HG03108 (cell line): Measurements from ENCODE around the gene PPIF.
A peak's percentile ranks its signal among the peaks of the same experiment; 100 is the strongest.

Experiments used
- ATAC-seq: cut with Tn5 transposase; IDR thresholded peaks from one replicate; pipeline ENCODE4 v1.9.1; 2021; ENCODE audit warnings: moderate library complexity; ENCODE audit not compliant: unreplicated experiment

Gene PPIF

GRCh38 chr10:79347226-79347893 is at the start of gene PPIF:
TSS of gene PPIF (plus strand) at chr10:79347469. CDS start at chr10:79347549, 80 bp downstream.
- peak; percentile 84 for ATAC-seq

- no peak for ATAC-seq
Measured at GRCh38 chr10:79298403-79299244, 48.6 kb upstream of the PPIF start.

- ATAC-seq, result no peak
Measured at GRCh38 chr10:79299397-79300241, 47.6 kb upstream of the PPIF start.

- ATAC-seq, result no peak
Measured at GRCh38 chr10:79300711-79301110, 46.6 kb upstream of the PPIF start.

DNA sequence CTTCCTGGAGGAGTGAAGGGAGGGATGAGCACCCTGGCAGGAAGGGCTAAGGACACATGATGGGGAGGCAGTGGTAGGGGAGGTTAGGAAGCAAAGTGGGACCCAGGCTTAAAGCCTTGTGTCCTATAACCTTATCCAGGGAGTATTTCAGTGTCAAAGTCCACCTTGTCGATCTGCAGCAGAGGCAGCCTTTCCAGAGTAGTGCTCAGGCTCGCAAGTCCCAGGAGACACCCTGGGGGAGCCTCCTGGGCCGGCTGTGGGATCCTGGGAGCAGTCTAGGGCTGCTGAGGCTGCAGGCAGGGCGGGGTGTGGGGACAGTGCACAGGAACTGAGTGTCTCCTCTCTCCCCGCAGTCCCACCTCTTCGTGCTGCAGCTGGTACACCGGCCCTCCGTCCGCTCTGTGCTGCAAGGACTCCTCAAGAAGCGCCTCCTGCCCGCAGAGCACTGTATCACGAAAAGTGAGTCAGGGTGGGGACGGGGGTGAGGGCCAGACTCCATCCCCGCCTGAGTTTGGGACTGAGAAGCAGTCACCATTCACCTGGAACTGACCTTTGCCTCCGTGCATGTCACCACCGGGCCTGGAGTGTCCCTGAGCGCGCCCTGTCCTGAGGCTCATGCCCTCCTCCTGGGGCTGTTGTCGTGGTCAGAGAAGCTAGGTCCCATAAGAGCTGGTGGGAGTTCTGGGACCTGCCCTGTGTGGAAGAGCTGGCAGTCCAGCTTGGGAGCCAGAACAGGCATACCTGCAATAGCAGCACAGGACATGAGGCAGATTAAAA is 45.3 kb upstream of the PPIF start:
- no peak for ATAC-seq

GRCh38 chr10:79303631-79304478 is 43.4 kb upstream of the PPIF start:
- no peak for ATAC-seq

DNA sequence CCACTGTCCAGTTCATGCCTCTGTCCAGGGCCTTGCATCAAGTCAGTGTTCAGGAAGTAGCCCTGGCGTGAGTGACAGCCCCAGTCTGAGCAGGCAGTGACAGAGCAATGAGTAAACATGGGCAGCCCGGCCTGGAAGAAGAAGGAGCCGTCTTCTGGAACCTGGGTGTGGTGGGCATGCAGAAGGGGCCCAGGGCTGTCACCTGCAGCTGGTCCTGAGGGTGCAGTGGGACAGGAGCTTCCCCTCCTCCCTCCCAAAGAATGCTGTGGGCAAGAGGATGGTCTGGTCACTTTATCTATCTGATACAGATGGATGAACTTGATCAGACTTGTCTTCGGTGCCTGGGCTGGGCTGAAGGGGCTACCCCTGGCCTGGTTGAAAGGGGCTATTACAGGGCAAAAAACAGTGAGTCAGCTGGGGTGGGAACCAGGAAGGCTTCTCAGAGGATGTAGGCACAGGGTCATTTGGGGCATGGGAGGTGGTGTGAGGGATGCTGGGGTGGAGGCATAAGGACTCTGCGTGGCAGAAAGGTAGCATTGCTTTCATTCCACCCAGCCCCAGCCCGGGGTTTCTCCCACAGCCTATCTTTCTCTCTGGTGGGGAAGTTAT is 42.7 kb upstream of the PPIF start:
- no peak for ATAC-seq

DNA sequence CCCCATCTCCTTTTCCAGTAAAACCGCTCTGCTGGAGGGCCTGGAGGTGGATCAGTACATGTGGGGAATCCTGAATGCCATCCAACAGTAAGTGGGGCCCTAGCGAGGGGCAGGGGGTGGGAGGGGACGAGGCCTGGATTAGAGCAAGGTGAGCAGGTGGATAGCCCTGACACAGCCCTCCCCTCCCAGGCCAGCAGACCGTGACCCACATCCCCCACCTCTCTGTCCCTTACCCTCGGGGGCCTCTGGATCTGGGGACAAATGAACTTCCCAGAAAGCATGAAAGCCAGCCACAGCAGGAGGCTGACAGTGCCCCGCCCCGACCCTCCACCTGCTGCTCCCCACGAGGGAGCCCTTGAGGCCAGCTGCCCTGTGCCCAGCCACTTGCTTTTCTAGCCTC is 41.8 kb upstream of the PPIF start:
- no peak for ATAC-seq

DNA sequence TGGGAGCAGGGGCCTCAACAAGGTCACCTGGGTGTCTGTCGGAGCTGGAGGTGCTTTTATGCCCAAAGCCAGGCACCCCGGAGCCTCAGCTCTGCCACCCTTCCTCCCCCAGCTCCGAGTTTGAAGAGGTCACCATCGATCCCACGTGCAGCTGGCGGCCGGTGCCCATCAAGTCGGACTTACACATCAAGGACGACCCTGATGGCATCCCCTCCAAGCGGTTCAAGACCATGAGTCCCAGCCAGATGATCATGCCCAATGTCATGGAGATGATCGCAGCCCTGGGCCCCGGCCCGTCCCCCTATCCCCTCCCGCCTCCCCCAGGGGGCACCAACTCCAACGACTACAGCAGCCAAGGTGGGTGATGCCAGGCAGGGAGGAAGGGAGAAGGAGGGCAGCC is 41.3 kb upstream of the PPIF start:
- ATAC-seq, result no peak

- no peak for ATAC-seq
Measured at GRCh38 chr10:79306644-79307220, 40.5 kb upstream of the PPIF start.

DNA sequence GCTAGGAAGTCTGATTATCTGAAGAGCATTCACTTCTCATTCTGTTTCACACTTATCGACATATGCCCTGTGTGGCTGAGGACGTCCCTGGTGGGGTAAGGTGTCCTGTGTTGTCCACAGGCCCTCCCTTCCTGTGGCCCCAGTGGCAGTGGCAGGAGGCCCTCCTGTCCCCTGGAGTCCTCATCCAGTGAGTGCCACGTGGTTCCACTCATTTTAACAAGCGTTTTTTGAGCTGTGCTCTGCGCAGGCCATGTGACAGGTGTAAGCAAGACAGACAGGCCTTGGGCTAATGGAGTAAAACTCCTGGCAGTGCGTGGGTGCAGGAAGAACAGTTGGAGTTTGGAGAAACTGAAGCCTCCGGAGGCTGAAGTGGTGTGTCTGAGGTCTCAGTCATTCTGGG is 39.3 kb upstream of the PPIF start:
- no peak for ATAC-seq

DNA sequence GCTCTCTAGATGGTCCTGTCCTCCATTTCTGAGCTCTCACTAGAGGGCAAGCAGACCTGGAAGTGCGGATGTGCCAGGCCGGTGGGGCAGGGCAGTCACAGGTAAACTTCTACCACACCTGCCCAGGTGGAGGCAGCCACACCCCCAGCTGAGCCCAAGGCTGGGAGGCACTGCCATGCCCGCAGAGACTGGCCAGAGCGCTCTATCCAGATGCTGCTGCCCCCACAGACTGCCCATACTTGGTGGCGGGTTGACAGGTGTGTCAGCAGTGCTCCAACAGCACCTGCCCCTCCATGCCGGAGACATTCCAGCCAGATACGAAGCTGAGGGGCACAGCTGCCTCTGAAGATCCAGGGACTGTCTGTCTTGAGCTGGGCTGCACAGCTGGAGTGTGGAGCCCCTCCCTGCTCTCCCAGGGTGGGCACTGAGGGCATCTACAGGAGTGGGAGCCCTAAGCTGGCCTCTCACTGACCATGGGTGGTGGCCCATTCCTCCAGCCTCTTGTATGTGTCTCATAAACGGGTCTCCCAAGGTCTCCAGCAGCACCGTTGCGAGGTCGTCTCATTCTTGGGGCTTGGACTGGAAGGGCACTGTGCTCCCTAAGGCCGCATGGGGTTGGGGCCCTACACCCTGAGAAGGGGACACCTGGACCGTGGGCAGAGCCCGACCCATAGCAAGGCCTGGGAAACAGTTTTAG is 38.2 kb upstream of the PPIF start:
- no peak for ATAC-seq

GRCh38 chr10:79310200-79310865 is 36.9 kb upstream of the PPIF start:
- no peak for ATAC-seq

DNA sequence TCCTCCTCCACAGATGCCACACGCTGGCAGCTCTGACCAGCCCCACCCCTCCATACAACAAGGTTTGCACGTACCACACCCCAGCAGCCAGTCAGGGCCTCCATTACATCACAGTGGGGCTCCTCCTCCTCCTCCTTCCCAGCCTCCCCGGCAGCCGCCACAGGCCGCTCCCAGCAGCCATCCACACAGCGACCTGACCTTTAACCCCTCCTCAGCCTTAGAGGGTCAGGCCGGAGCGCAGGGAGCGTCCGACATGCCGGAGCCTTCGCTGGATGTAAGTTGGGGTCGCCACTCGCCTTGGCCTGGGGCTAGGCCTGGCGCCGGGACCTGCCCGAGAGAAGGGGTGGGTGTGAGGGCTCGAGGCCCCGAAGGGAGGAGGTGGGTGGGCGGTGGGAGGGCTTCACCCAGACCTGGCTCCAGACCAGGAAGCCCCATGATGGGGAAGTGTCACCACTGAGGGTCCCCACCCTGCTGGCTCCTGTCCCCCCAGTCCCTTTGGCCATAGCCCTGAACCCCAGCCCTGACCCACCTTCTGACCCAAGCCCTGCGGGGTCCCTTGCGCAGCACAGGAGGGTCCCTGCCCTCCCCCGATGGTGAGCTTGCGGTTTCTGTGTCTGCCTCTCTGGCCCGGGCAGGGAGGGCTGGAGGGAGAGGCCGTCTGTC is 36.2 kb upstream of the PPIF start:
- ATAC-seq, result no peak

DNA sequence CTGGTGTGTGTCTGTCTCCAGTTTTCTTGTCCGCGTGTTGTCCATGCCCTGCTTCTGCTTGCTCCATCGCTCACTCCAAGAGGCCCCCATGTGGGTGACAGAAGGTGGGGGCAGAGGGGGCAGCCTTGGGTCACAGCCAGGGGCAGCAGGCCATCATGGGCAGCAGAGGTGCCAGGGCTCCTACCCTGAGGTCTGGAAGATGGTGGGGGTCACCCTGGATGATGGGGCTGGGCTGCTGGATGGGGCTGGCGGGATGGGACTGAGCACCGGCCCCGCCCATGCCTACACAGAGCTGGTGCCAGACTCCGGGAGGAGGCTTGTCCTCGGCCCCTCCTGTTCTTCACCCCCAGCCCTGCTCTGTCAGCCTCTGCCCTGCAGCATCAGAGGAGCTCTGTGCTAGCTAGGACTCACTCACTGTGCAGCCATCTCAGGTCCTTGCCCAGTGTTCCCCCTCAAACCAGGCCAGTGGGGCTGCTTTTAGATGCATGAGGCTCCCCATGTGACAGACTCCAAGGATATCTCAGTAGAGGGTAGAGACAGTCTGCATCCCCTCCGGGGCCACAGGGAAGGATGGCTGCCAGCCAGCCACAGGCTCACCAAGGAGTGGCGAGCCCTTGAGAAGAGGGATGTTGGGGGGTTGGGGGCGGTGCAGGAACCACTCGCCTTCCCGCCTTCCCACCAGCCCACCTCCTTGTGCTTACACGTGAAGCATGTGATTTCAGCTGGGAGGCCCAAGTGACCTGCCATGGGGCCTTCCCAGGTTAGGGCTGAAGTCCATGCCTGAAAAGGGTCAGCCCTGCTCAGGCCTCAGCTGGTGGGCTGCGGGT is 35.5 kb upstream of the PPIF start:
- ATAC-seq, result no peak

- ATAC-seq, result no peak
Measured at GRCh38 chr10:79312601-79313187, 34.6 kb upstream of the PPIF start.
